HEK293 (cell line): ENCODE results near the gene AKT2.

Experiments
- EGR2 ChIP-seq: fragments of 450-650 bp; formaldehyde crosslinking; IDR thresholded peaks from 2 replicates; pipeline ENCODE4 v1.5.1; 2016; ENCODE audit warnings: low read depth, missing biosample characterization, missing genetic modification characterization
- GLI2 ChIP-seq: fragments of 450-650 bp; formaldehyde crosslinking; IDR thresholded peaks from 2 replicates; pipeline ENCODE4; 2017; ENCODE audit warnings: missing biosample characterization, missing genetic modification characterization, low read depth, borderline replicate concordance
- GLIS2 ChIP-seq: fragments of 450-650 bp; formaldehyde crosslinking; IDR thresholded peaks from 2 replicates; pipeline ENCODE4 v1.5.1; 2016; ENCODE audit warnings: missing biosample characterization, missing genetic modification characterization
- IKZF3 ChIP-seq: fragments of 450-650 bp; IDR thresholded peaks from 2 replicates; pipeline ENCODE4 v1.5.0; 2018; ENCODE audit warnings: missing biosample characterization, mild to moderate bottlenecking, missing genetic modification characterization, moderate library complexity
- OVOL3 ChIP-seq: fragments of 450-650 bp; formaldehyde crosslinking; IDR thresholded peaks from 2 replicates; pipeline ENCODE4 v1.5.1; 2016; ENCODE audit warnings: missing biosample characterization, missing genetic modification characterization
- REPIN1 ChIP-seq: fragments of 450-650 bp; formaldehyde crosslinking; IDR thresholded peaks from 2 replicates; pipeline ENCODE4 v1.5.1; 2017; ENCODE audit warnings: missing biosample characterization, missing genetic modification characterization, low read depth
- SCRT2 ChIP-seq: fragments of 450-650 bp; formaldehyde crosslinking; IDR thresholded peaks from 2 replicates; pipeline ENCODE4 v1.5.1; 2016; ENCODE audit warnings: missing biosample characterization, missing genetic modification characterization
- TSHZ1 ChIP-seq: fragments of 450-650 bp; formaldehyde crosslinking; IDR thresholded peaks from 2 replicates; pipeline ENCODE4 v1.5.1; 2016; ENCODE audit warnings: missing biosample characterization, missing genetic modification characterization, borderline replicate concordance
- YY1 ChIP-seq: fragments of 450-650 bp; formaldehyde crosslinking; IDR thresholded peaks from 2 replicates; pipeline ENCODE4 v1.5.1; 2018; ENCODE audit warnings: missing biosample characterization, missing genetic modification characterization
- ZBTB1 ChIP-seq: fragments of 450-650 bp; formaldehyde crosslinking; IDR thresholded peaks from 2 replicates; pipeline ENCODE4 v1.5.1; 2016; ENCODE audit warnings: missing biosample characterization, missing genetic modification characterization
- ZBTB48 ChIP-seq: fragments of 450-650 bp; formaldehyde crosslinking; IDR thresholded peaks from 2 replicates; pipeline ENCODE4 v1.5.1; 2016; ENCODE audit warnings: missing biosample characterization, missing genetic modification characterization
- ZBTB8A ChIP-seq: fragments of 450-650 bp; formaldehyde crosslinking; IDR thresholded peaks from 2 replicates; pipeline ENCODE4 v1.5.1; 2016; ENCODE audit warnings: missing biosample characterization, missing genetic modification characterization
- ZFP3 ChIP-seq: fragments of 450-650 bp; formaldehyde crosslinking; IDR thresholded peaks from 2 replicates; pipeline ENCODE4 v1.5.1; 2016; ENCODE audit warnings: low read depth, missing biosample characterization, missing genetic modification characterization
- ZNF148 ChIP-seq: fragments of 450-650 bp; formaldehyde crosslinking; IDR thresholded peaks from 2 replicates; pipeline ENCODE4 v1.5.0; 2017; ENCODE audit warnings: missing biosample characterization, missing genetic modification characterization, borderline replicate concordance
- ZNF157 ChIP-seq: fragments of 450-650 bp; formaldehyde crosslinking; IDR thresholded peaks from 2 replicates; pipeline ENCODE4 v1.5.1; 2016; ENCODE audit warnings: missing biosample characterization, missing genetic modification characterization
- ZNF16 ChIP-seq: fragments of 450-650 bp; formaldehyde crosslinking; IDR thresholded peaks from 2 replicates; pipeline ENCODE4 v1.5.1; 2016; ENCODE audit warnings: low read depth, missing biosample characterization, missing genetic modification characterization
- ZNF2 ChIP-seq: fragments of 450-650 bp; formaldehyde crosslinking; IDR thresholded peaks from 2 replicates; pipeline ENCODE4 v1.5.1; 2016; ENCODE audit warnings: missing biosample characterization, missing genetic modification characterization
- ZNF23 ChIP-seq: fragments of 450-650 bp; formaldehyde crosslinking; IDR thresholded peaks from 2 replicates; pipeline ENCODE4 v1.5.1; 2016; ENCODE audit warnings: missing biosample characterization, missing genetic modification characterization, borderline replicate concordance
- ZNF280D ChIP-seq: fragments of 450-650 bp; formaldehyde crosslinking; IDR thresholded peaks from 2 replicates; pipeline ENCODE4 v1.5.1; 2016; ENCODE audit warnings: missing biosample characterization, missing genetic modification characterization
- ZNF394 ChIP-seq: fragments of 450-650 bp; formaldehyde crosslinking; IDR thresholded peaks from 2 replicates; pipeline ENCODE4 v1.5.1; 2016; ENCODE audit warnings: missing biosample characterization, missing genetic modification characterization, mild to moderate bottlenecking, moderate library complexity, borderline replicate concordance
- ZNF585B ChIP-seq: fragments of 450-650 bp; formaldehyde crosslinking; IDR thresholded peaks from 2 replicates; pipeline ENCODE4 v1.5.1; 2016; ENCODE audit warnings: missing biosample characterization, missing genetic modification characterization
- ZNF600 ChIP-seq: fragments of 450-650 bp; formaldehyde crosslinking; IDR thresholded peaks from 2 replicates; pipeline ENCODE4 v1.5.1; 2016; ENCODE audit warnings: missing biosample characterization, missing genetic modification characterization
- ZNF645 ChIP-seq: fragments of 450-650 bp; formaldehyde crosslinking; IDR thresholded peaks from 2 replicates; pipeline ENCODE4; 2016; ENCODE audit warnings: missing biosample characterization, missing genetic modification characterization
- ZNF692 ChIP-seq: fragments of 450-650 bp; formaldehyde crosslinking; IDR thresholded peaks from 2 replicates; pipeline ENCODE4 v1.5.1; 2016; ENCODE audit warnings: missing biosample characterization, missing genetic modification characterization
- ZNF707 ChIP-seq: fragments of 450-650 bp; formaldehyde crosslinking; IDR thresholded peaks from 2 replicates; pipeline ENCODE4 v1.5.1; 2016; ENCODE audit warnings: missing biosample characterization, missing genetic modification characterization
- ZNF837 ChIP-seq: fragments of 450-650 bp; formaldehyde crosslinking; IDR thresholded peaks from 2 replicates; pipeline ENCODE4 v1.5.1; 2016; ENCODE audit warnings: missing biosample characterization, missing genetic modification characterization

AKT2 gene

GRCh38 chr19:40284501-40285352 is at the start of gene AKT2 (continued):
- TF ChIP-seq ZNF280D (tag by site-specific recombination) (no peak), ZBTB1 (peak; percentile 29; the same call in 1 of the 2 replicates), ZNF394 (tag by site-specific recombination) (no peak), ZNF837 (tag by site-specific recombination) (no peak), ZNF585B (tag by site-specific recombination) (no peak), REPIN1 (peak; percentile 35; the same call in 1 of the 2 replicates), OVOL3 (tag by site-specific recombination) (0 out of 2 replicates have a peak, but pooled peaks have one; percentile 30), SCRT2 (tag by site-specific recombination) (no peak; the same call in 1 of the 2 replicates), EGR2 (tag by site-specific recombination) (peak; percentile 36; the same call in 1 of the 2 replicates), IKZF3 (peak; percentile 79; the same call in 1 of the 2 replicates), ZNF707 (tag by site-specific recombination) (no peak), YY1 (tag by site-specific recombination) (0 out of 2 replicates have a peak, but pooled peaks have one; percentile 70), ZNF600 (tag by site-specific recombination) (0 out of 2 replicates have a peak, but pooled peaks have one; percentile 3), GLI2 (tag by site-specific recombination) (no peak), ZNF16 (tag by site-specific recombination) (no peak), ZBTB8A (tag by site-specific recombination) (peak; percentile 90), ZNF2 (tag by site-specific recombination) (peak; percentile 68; the same call in 1 of the 2 replicates), ZNF23 (no peak), ZBTB48 (tag by site-specific recombination) (peak; percentile 91), ZNF148 (no peak), TSHZ1 (tag by site-specific recombination) (no peak; the same call in 1 of the 2 replicates), ZNF645 (tag by site-specific recombination) (peak; percentile 77; the same call in 1 of the 2 replicates), GLIS2 (tag by site-specific recombination) (peak; percentile 97), ZNF157 (tag by site-specific recombination) (peak; percentile 40; the same call in 1 of the 2 replicates), ZFP3 (no peak), ZNF692 (tag by site-specific recombination) (peak; percentile 88)
